GM06990 (cell line): ENCODE measurements around the gene PRLR.

Source experiments
- DNase-seq: peaks from one replicate; pipeline ENCODE4 v3.0.0-alpha.2; 2011; ENCODE audit not compliant: insufficient read length; ENCODE audit errors: extremely low read depth
- H3K27me3 ChIP-seq: replicated peaks from 2 replicates; pipeline ENCODE4 v1.6.0; 2011; ENCODE audit warnings: low read length; ENCODE audit not compliant: control insufficient read depth, insufficient read depth
- H3K36me3 ChIP-seq: 2 replicates; pipeline ENCODE4 v1.5.1; 2011; ENCODE audit warnings: low read length; ENCODE audit not compliant: control insufficient read depth, insufficient read depth
- H3K4me3 ChIP-seq: replicated peaks from 2 replicates; pipeline ENCODE4 v1.5.1; 2011; ENCODE audit warnings: low read depth, mild to moderate bottlenecking, control low read depth, low read length
- TF ChIP-seq, protein P1 (sequence below): IDR thresholded peaks from 2 replicates; pipeline ENCODE4 v1.5.1; 2011; ENCODE audit warnings: low read length, control low read depth, mild to moderate bottlenecking, inconsistent platforms; ENCODE audit not compliant: insufficient read depth, poor library complexity, severe bottlenecking

Gene PRLR

GRCh38 chr5:35138232-35138631, 92.1 kb downstream of the PRLR start:
- no peak overlapping the region for H3K4me3 ChIP-seq
- TF ChIP-seq, protein P1, sequence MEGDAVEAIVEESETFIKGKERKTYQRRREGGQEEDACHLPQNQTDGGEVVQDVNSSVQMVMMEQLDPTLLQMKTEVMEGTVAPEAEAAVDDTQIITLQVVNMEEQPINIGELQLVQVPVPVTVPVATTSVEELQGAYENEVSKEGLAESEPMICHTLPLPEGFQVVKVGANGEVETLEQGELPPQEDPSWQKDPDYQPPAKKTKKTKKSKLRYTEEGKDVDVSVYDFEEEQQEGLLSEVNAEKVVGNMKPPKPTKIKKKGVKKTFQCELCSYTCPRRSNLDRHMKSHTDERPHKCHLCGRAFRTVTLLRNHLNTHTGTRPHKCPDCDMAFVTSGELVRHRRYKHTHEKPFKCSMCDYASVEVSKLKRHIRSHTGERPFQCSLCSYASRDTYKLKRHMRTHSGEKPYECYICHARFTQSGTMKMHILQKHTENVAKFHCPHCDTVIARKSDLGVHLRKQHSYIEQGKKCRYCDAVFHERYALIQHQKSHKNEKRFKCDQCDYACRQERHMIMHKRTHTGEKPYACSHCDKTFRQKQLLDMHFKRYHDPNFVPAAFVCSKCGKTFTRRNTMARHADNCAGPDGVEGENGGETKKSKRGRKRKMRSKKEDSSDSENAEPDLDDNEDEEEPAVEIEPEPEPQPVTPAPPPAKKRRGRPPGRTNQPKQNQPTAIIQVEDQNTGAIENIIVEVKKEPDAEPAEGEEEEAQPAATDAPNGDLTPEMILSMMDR, result no peak
- H3K36me3 ChIP-seq, result no peaks in the 10 kb centered on the region
- no peaks in the 10 kb centered on the region for H3K27me3 ChIP-seq
- DNase-seq, result no peak

- Histone ChIP-seq H3K4me3 (no peak overlapping the region), H3K27me3 (no peaks in the 10 kb centered on the region), H3K36me3 (no peaks in the 10 kb centered on the region)
- no peak for DNase-seq
- TF ChIP-seq, protein P1, result no peak
These were observed 93.9 kb downstream of the PRLR start for GRCh38 chr5:35136386-35136785.

GRCh38 chr5:35135239-35135700, 95.0 kb downstream of the PRLR start:
- H3K4me3 ChIP-seq, result no peak overlapping the region
- TF ChIP-seq, protein P1, result no peak
- no peak for DNase-seq
- no peaks in the 10 kb centered on the region; the same call in 1 of the 2 replicates for H3K27me3 ChIP-seq
- H3K36me3 ChIP-seq, result no peaks in the 10 kb centered on the region

- TF ChIP-seq, protein P1, result no peak
- DNase-seq, result no peak
- no peak overlapping the region for H3K4me3 ChIP-seq
- no peaks in the 10 kb centered on the region for H3K36me3 ChIP-seq
- no peaks in the 10 kb centered on the region; the same call in 1 of the 2 replicates for H3K27me3 ChIP-seq
These were observed 95.8 kb downstream of the PRLR start for GRCh38 chr5:35134278-35135030.

DNA sequence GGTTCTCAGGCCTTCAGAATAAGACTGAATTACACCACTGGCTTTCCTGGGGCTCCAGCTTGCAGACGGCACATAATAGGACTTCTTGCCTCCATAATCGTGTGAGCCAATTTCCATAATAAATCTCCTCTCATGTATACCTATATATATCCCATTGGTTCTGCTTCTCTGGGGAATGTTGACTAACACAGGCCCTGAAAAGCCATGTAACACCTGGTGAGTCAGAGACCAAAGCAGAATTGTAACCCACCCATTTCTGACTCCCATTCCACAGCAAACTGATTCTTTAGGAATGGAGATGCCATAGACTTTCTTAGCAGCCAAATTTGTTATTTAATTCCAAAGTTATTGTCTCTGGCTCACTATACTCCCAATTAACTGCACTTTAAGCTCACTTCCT, 97.1 kb downstream of the PRLR start:
- Histone ChIP-seq H3K4me3 (no peak overlapping the region), H3K36me3 (no peaks in the 10 kb centered on the region), H3K27me3 (no peaks in the 10 kb centered on the region; the same call in 1 of the 2 replicates)
- TF ChIP-seq, protein P1, result no peak
- no peak for DNase-seq

- TF ChIP-seq, protein P1, result no peak
- DNase-seq, result no peak
- H3K36me3 ChIP-seq, result no peaks in the 10 kb centered on the region
- H3K4me3 ChIP-seq, result no peak overlapping the region
- no peaks in the 10 kb centered on the region; the same call in 1 of the 2 replicates for H3K27me3 ChIP-seq
These were observed 98.6 kb downstream of the PRLR start for GRCh38 chr5:35131723-35132122.
